DOHH2 (cell line): ENCODE data around the gene PAFAH2.

Experiments
- CTCF ChIP-seq: fragments of 200-600 bp; sonication (generic); IDR thresholded peaks from one replicate; pipeline ENCODE4 v1.5.1; 2014; ENCODE audit warnings: antibody characterized with exemption, mild to moderate bottlenecking, low read depth, low read length; ENCODE audit not compliant: poor library complexity, severe bottlenecking
- EZH2phosphoT487 ChIP-seq: fragments of 200-600 bp; sonication (generic); IDR thresholded peaks from 2 replicates; pipeline ENCODE4 v1.6.1; 2017; ENCODE audit warnings: borderline replicate concordance, mild to moderate bottlenecking, antibody characterized with exemption, low read length, moderate library complexity, mixed read lengths

- TF ChIP-seq CTCF = no peak
- no peak for TF ChIP-seq EZH2phosphoT487
These were observed 44.9 kb downstream of the PAFAH2 start for GRCh38 chr1:25952841-25953401.
